ENCODE data around the gene BTBD2. TPM values are rescaled to one million over a fixed set of nuclear protein-coding genes. Genes with fewer than 3 reads are reported as not detected.

The BTBD2 gene
- total and polyA plus RNA-seq, 4 donors: 45.6 to 183 (median 111) TPM

DNA sequence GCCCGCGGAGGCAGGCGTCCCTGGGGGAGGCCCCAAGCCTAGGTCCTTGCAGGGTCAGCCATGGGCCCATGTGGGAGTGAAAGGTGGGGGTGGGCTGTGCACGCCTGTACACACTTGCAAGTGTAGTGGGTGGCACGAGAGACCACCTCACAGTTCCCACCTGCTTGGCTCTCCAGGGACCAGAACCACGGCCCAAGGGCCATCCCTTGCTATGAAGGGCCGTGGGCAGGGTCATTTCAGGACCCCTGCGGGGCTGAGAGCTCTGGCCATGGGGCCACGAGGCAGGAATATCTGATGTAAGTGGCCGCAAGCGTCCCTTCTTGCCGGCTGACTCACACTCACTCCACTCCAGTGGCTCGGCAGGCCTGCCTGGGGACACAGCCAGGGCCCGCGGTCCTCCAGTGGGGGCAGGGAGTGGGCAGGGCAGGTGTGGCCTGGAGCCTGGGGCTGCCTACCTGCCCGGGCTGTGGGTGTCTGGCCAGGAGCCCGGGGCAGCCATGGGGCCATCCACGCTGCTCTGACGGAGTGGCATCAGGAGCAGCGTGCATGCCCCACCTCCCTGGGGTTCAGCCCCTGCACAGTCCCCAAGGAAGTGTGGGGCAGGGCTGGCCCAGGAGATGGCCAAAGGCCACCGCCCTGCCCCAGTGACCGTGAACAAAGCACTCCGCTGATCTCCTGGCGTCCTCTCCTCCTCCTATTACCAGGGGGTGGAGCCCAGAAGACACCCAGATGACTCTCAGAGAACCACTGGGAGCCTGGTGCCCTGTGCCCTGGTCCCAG is 44.1 kb upstream of the BTBD2 start:
- Histone ChIP-seq H3K27ac (ENCODE audit: low read depth, low read length) (peak overlapping the region; percentile 97), H3K36me3 (ENCODE audit: control insufficient read depth, insufficient read depth, low read length) (peaks cover 4% of the 10 kb centered on the region), H3K27me3 (ENCODE audit: control insufficient read depth, insufficient read depth, low read length) (no peaks in the 10 kb centered on the region), H3K9me3 (ENCODE audit: control insufficient read depth, insufficient read depth, low read length) (no peaks in the 10 kb centered on the region), H3K4me3 (ENCODE audit: low read depth, low read length) (no peak overlapping the region), H3K4me1 (ENCODE audit: control insufficient read depth, insufficient read depth, low read length) (peaks cover 78% of the 10 kb centered on the region)
- 63% methylated on average over 16 of the region's 24 CpGs for WGBS (ENCODE audit: insufficient coverage)
- DNase-seq (ENCODE audit: low read depth in 4 of 6, low spot score in 6 of 6): no peak

DNA sequence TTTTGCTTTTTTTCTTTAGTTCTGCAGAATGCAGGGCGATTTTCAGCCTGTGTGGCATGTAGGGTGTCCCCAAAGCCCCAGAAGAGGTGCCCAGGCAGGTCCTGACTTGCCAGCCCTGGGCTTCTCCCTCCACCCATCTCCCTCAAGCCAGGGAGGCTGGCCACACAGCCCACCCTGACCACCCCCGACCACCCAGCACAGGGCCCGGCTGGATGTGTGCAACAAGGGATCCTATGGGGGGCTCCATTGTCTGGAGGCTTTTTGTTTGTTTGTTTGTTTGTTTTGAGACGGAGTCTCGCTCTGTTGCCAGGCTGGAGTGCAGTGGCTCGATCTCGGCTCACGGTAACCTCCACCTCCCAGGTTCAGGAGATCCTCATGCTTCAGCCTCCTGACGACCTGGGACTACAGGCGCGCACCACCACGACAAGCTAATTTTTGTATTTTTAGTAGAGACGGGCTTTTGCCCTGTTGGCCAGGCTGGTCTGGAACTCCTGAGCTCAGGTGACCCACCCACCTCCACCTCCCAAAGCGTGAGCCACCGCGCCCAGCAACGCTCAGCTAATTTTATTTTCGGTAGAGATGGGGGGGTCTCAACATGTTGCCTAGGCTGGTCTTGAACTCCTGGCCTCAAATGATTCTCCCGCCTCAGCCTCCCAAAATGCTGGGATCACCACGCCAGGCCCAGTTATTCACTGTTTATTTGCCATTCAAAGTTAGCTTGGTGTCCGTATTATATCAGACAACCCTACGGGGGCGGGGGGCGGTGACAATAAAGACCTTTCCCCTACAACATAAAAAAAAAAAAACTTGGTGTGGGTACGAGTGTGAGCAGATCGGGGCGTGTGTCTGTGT is 43.3 kb upstream of the BTBD2 start:
- Histone ChIP-seq H3K36me3 (ENCODE audit: control insufficient read depth, insufficient read depth, low read length) (peaks cover 4% of the 10 kb centered on the region), H3K4me3 (ENCODE audit: low read depth, low read length) (no peak overlapping the region), H3K27me3 (ENCODE audit: control insufficient read depth, insufficient read depth, low read length) (no peaks in the 10 kb centered on the region), H3K27ac (ENCODE audit: low read depth, low read length) (peak overlapping the region; percentile 97), H3K4me1 (ENCODE audit: control insufficient read depth, insufficient read depth, low read length) (peaks cover 70% of the 10 kb centered on the region), H3K9me3 (ENCODE audit: control insufficient read depth, insufficient read depth, low read length) (no peaks in the 10 kb centered on the region)
- WGBS (ENCODE audit: insufficient coverage): 93% methylated on average over 7 of the region's 27 CpGs
- no peak for DNase-seq (ENCODE audit: low read depth in 4 of 6, low spot score in 6 of 6)

DNA sequence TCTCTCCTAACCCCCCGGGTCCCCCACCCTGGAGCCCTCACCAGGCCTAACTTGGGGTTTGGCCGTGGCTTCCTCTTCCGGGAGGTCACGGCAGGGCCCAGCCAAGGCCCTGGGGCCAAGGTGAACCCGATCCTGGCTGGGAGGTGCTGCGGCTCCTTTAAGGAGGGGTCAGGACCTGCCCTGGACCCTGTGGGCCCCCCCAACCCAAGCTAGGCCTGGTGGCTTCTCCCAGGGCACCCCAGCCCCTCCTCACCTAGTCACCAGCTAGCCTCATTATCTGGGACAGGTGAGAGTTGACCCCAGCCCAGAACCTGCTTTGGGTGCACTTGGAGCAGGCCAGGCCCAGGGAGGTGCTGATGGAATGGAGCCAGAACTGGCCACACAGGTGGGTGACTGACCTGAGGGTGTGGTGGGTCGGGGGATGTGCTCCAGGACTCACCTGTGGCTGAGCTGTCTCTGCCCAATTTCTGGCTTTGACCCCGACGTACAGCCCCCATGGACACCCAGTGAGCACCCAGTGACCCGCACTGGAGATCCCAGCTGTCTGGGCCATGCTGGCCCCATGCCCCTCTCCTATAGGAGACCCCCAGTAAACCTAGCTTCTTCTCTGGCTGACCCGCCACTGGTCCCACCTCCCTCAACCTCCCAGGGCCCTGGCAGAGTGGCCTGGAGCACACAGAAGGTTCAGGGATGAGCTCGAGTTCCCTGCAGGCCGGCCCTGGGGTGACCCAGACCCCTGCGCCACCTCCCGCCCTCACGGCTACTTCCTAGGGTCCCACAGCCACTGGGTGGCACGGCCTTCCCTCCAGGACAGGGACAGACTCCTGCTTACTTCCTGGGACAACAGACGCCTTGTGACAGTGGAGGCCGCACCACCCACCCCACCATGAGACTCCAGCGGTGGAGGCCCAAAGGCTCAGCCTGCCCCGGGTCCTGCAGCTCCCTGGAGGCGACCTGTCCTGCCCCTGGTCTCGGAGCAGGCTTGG is 42.3 kb upstream of the BTBD2 start:
- Histone ChIP-seq H3K27me3 (ENCODE audit: control insufficient read depth, insufficient read depth, low read length) (no peaks in the 10 kb centered on the region), H3K27ac (ENCODE audit: low read depth, low read length) (peak overlapping the region; percentile 80), H3K4me1 (ENCODE audit: control insufficient read depth, insufficient read depth, low read length) (peaks cover 68% of the 10 kb centered on the region), H3K36me3 (ENCODE audit: control insufficient read depth, insufficient read depth, low read length) (peaks cover 4% of the 10 kb centered on the region), H3K4me3 (ENCODE audit: low read depth, low read length) (no peak overlapping the region), H3K9me3 (ENCODE audit: control insufficient read depth, insufficient read depth, low read length) (no peaks in the 10 kb centered on the region)
- DNase-seq (ENCODE audit: low read depth in 4 of 6, low spot score in 6 of 6): no peak
- WGBS (ENCODE audit: insufficient coverage): 87% methylated on average over 22 of the region's 23 CpGs

DNA sequence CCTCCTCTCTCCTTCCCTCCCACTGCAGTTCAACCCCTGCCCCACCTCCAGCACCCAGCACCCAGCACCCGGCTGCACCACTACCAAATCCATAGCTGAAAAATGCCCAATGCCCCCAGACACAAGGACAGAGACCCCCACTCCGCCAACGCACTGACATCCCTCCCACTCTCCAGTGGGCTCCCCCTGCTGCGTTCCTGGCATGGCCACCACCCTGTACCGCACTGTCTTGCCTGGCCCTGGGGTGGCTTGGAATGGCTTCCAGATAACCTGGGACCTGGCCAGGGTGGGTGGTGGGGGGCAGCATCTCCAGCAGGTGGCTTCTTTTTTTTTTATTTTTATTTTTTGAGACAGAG is 41.3 kb upstream of the BTBD2 start:
- Histone ChIP-seq H3K27ac (ENCODE audit: low read depth, low read length) (peak overlapping the region; percentile 80), H3K4me3 (ENCODE audit: low read depth, low read length) (no peak overlapping the region), H3K4me1 (ENCODE audit: control insufficient read depth, insufficient read depth, low read length) (peaks cover 64% of the 10 kb centered on the region), H3K36me3 (ENCODE audit: control insufficient read depth, insufficient read depth, low read length) (peaks cover 4% of the 10 kb centered on the region), H3K27me3 (ENCODE audit: control insufficient read depth, insufficient read depth, low read length) (no peaks in the 10 kb centered on the region), H3K9me3 (ENCODE audit: control insufficient read depth, insufficient read depth, low read length) (no peaks in the 10 kb centered on the region)
- WGBS (ENCODE audit: insufficient coverage): 42% methylated on average over 4 of the region's 5 CpGs
- DNase-seq (ENCODE audit: low read depth in 4 of 6, low spot score in 6 of 6): no peak

DNA sequence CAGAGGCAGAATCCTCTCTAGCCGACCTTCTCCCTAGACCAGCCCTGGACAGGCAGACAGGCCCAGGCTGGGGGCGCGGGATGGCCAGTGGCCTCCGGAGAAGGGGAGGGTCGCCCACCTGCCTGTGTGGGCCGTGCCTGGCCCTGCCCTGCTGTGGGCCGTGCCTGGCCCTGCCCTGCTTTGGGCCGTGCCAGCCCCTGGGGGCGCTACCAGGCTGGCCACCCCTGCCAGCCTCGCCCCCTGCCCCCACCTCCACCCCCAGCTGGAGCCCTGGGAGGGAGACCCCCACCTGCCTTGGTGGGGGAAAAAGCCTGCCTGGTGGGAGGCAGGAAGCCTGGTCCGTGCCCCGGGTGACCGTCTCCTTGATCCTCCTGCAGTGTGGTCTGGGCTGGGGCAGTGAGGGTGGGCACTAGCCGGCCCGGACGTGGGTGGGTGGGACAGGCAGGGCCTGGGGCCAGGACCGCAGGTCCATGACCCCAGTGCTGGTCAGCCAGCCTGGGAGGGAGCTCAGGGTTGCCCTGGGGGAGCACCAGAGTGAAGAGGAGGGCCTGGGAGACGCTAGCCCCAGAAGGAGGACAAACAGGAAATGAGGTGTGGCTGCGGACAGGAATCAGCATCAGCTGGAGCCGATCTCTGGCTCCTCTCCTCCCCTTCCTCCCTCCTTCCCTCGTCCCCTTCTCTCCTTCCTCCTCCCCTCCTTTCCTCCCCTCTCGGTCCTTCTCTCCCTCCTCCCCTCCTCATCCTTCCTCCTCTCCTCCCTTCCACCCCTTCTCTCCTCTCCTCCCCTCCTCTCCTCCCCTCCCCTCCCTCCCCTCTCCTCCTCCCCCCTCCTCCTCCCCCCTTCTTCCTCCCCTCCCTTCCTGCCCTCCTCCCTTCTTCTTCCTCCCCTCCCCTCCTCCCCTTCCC is 40.7 kb upstream of the BTBD2 start:
- no peaks in the 10 kb centered on the region for H3K9me3 ChIP-seq (ENCODE audit: control insufficient read depth, insufficient read depth, low read length)
- peaks cover 66% of the 10 kb centered on the region for H3K4me1 ChIP-seq (ENCODE audit: control insufficient read depth, insufficient read depth, low read length)
- peak overlapping the region; percentile 18 for H3K4me3 ChIP-seq (ENCODE audit: low read depth, low read length)
- H3K36me3 ChIP-seq (ENCODE audit: control insufficient read depth, insufficient read depth, low read length): peaks cover 4% of the 10 kb centered on the region
- H3K27me3 ChIP-seq (ENCODE audit: control insufficient read depth, insufficient read depth, low read length): no peaks in the 10 kb centered on the region
- WGBS (ENCODE audit: insufficient coverage): 38% methylated on average over 16 of the region's 22 CpGs
- DNase-seq (ENCODE audit: low read depth in 4 of 6, low spot score in 6 of 6): peak in 2 of 6 donors; percentile 69 to 71
- H3K27ac ChIP-seq (ENCODE audit: low read depth, low read length): peak overlapping the region; percentile 91

DNA sequence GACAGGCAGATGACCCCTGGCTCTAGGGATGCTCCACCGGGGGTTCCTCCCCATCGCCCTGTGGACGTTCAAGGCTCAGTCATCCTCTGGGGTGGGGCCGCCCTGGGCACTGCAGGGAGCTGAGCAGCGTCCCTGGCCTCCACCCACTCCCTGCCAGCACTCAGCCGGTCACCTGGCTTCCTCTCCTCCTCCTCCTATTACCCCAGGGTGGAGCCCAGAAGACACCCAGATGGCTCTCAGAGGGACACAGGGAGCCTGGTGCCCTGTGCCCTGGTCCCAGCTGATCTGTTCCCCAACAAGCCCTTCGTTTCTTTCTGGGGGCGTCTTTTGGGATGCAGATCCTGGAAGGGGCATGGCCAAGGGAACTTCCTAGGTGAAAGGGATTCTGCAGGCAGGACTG is 39.2 kb upstream of the BTBD2 start:
- no peak overlapping the region for H3K4me3 ChIP-seq (ENCODE audit: low read depth, low read length)
- 78% methylated on average over 7 of the region's 8 CpGs for WGBS (ENCODE audit: insufficient coverage)
- peaks cover 4% of the 10 kb centered on the region for H3K36me3 ChIP-seq (ENCODE audit: control insufficient read depth, insufficient read depth, low read length)
- H3K4me1 ChIP-seq (ENCODE audit: control insufficient read depth, insufficient read depth, low read length): peaks cover 61% of the 10 kb centered on the region
- no peaks in the 10 kb centered on the region for H3K27me3 ChIP-seq (ENCODE audit: control insufficient read depth, insufficient read depth, low read length)
- no peak for DNase-seq (ENCODE audit: low read depth in 4 of 6, low spot score in 6 of 6)
- H3K9me3 ChIP-seq (ENCODE audit: control insufficient read depth, insufficient read depth, low read length): no peaks in the 10 kb centered on the region
- H3K27ac ChIP-seq (ENCODE audit: low read depth, low read length): no peak overlapping the region

DNA sequence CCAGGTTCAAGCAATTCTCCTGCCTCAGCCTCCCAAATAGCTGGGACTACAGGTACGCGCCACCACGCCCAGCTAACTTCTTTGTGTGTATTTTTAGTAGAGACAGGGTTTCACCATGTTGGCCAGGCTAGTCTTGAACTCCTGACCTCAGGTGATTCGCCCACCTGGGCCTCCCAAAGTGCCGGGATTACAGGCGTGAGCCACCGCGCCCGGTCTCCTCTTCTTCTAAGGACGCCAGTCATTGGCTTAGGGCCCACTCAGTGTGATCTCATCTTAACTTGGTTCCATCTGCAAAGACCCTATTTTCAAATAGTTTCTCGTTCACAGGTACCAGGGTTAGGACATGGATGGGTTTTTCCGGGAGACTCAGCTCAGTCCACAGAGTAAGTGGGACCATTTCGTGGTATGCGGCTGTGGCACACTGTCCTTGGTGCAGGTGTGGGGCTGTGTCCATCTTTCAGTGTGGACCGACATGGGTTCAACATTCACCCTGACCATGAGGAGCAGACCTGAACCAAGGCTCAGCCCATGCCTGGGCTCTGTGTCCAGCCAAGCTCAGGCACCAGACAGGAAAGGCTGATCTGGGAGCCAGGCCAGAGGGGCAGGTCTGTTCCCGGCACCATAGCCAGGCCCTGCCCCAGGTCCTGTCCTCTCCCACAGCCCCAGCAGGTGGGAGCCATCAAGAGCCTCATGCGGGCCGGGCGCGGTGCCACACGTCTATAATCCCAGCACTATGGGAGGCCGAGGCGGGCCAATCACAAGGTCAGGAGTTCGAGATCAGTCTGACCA is 38.3 kb upstream of the BTBD2 start:
- Histone ChIP-seq H3K27ac (ENCODE audit: low read depth, low read length) (no peak overlapping the region), H3K4me3 (ENCODE audit: low read depth, low read length) (no peak overlapping the region), H3K4me1 (ENCODE audit: control insufficient read depth, insufficient read depth, low read length) (peaks cover 61% of the 10 kb centered on the region), H3K27me3 (ENCODE audit: control insufficient read depth, insufficient read depth, low read length) (no peaks in the 10 kb centered on the region), H3K36me3 (ENCODE audit: control insufficient read depth, insufficient read depth, low read length) (peaks cover 10% of the 10 kb centered on the region), H3K9me3 (ENCODE audit: control insufficient read depth, insufficient read depth, low read length) (no peaks in the 10 kb centered on the region)
- no peak for DNase-seq (ENCODE audit: low read depth in 4 of 6, low spot score in 6 of 6)
- 84% methylated on average over 20 of the region's 24 CpGs for WGBS (ENCODE audit: insufficient coverage)
